Left cardiac atrium (tissue), 4 donors: ENCODE measurements around the gene GCM1. TPM values are rescaled to one million over a fixed set of nuclear protein-coding genes. Genes with fewer than 3 reads are reported as not detected.
"Not testable (repeated sequence)": the region's sequence is repeated elsewhere in the genome, so short reads cannot be mapped to it uniquely, and the experiment has no call there.

Experiments used
- ATAC-seq, 2 donors: fragments of 200-7000 bp; cut with Tn5 transposase; one replicate each; pipeline ENCODE4 v1.9.1; 2020; ENCODE audit warnings: mild to moderate bottlenecking in 2 of 2, moderate library complexity in 2 of 2
- DNase-seq: peaks from one replicate; pipeline ENCODE4 v3.0.0-alpha.2; 2020
- intact Hi-C, 2 donors: fragments of 100-400 bp; cut with DNase I; formaldehyde crosslinking; loops; one replicate each; pipeline versions ENCODE4 v1.14.1 to v1.15.1; 2022 to 2023
- total RNA-seq, 2 donors: library from RNA; stranded (reverse); fragmentation: NEBNext Ultra II Directional; extraction: Animal tissue kit (Norgen Biotek cat#: 25700); gene quantifications; one replicate each; pipeline ENCODE4 v1.2.1, GENCODE V29; 2021
- donor health status: DM: no; HTN: yes; CAD: no.
- donor health status: DM: no; HTN: yes; CAD: no; lungs with severe emphysema.
- donor health status: DM: yes; HTN: yes; CAD: no.
- donor health status: Dilated cardiomyopathy.

Gene GCM1
- total RNA-seq, 2 donors from 2014 or later, result 0.08 TPM; not detected in 1

DNA sequence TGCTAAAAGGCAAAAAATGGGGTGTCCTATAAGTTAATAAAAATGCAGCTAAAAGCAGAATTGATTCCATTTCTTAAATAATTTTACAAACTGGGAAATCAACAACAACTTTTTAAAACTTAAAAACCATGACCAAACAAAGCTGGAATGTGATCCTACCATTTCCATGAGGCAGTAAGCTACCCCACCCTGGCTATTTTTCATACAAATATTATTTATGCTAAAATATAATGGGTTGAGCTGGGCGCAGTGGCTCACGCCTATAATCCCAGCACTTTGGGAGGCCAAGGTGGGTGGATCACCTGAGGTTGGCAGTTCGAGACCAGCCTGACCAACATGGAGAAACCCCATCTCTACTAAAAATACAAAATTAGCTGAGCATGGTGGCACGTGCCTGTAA lies 6.6 kb upstream of the GCM1 start:
- DNase-seq, ATAC-seq, intact Hi-C loops: not testable (repeated sequence)

DNA sequence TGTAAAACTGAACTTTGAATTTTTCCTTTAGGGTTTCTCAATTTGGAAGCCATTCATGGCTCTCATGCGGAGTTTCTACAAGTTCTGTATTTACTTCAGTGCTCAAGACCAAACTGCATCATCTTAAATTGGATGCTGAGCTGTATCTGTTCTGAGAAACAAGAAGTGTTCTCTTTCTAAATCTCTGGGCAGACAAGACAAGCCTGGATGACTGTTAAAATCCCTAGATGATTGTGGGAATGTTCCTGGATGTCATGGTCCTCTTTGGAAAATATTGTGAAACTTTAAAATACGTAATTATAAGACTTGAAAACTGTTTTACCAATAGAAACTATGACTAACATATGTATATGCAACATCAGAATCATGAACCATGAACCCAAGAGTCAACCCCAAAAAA lies 6.2 kb upstream of the GCM1 start:
- no peak for ATAC-seq
- intact Hi-C loops, result no loop called here

DNA sequence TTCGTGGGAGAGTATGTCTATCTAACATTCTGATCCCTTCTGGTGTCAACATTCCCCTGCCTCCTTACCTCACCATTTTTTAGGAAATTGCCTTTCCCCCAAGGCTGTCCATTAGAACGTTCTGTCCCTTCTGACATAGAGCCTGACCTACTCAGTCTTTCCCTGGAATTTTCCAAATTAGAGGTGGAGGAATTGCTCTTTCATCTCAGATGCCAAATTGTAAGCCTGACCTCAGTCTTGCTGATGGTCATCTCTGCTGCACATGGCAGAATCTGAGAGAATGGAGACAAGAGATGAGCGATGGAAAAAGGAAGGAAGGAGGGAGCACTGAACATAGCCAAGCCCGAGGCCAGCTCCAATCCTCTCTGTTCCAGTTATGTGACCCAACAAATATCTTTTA lies 5.4 kb upstream of the GCM1 start:
- DNase-seq, result no peak
- intact Hi-C loops, result no loop called here
- no peak for ATAC-seq

More for the DNA sequence above, 6.2 kb upstream of the GCM1 start:
- no peak for DNase-seq

DNA sequence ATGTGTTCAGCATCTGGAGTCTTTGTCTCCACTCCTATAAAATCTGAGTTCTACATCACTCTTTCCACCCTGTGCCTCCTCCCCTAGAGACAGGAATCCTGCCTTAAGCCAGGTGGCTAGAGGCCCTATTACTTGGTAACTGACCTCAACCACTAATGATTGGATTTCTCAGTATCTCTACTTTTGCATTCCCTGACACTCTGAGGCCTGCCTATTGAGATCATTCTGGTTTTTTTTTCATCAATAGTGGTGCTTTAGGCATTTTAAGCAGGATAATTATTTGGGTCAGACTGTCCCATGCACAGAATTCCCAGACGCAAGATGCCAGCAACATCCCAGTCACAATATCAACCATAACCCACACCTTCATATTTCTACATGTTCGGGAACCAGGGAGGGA lies 3.9 kb upstream of the GCM1 start:
- intact Hi-C loops, result no loop called here
- DNase-seq (no peak), ATAC-seq (no peak)

DNA sequence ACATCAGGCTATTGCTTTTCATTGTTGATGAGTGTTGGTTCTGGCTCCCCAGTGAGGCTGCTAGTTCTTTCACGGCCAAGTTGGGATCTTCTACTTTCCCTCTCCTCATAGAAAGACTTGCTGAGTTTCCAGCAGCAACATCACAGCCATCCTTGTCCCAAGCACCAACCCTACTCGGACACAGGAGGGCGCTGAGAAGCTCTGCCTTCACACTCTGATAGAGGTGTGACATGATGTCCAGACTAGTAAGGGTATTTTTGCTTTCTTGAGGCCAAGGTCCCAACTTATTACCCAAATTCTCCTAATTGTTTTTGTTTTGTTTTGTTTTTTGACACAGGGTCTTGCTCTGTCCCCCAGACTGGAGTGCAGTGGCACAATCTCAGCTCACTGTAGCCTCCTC lies 3.0 kb upstream of the GCM1 start:
- no peak for ATAC-seq
- intact Hi-C loops, result no loop called here
- no peak for DNase-seq

DNA sequence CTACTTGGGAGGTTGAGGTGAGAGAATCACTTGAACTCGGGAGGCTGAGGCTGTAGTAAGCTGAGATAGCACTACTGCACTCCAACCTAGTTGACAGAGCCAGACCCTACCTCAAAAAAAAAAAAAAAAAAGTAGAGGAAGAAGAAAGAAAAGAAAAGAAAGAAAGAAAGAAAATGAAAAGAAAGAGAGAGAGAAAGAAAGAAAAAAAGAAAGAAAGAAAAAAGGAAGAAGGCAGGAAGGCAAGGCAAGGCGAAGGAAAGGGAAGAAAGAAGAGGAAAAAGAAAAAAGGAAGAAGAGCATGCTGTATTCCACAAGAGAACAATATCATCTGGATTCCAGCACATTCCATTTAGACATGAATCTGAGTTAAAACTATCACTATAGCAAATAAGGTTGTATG lies 3.8 kb downstream of the GCM1 start:
- intact Hi-C loops, result no loop called here
- no peak for DNase-seq
- no peak for ATAC-seq

DNA sequence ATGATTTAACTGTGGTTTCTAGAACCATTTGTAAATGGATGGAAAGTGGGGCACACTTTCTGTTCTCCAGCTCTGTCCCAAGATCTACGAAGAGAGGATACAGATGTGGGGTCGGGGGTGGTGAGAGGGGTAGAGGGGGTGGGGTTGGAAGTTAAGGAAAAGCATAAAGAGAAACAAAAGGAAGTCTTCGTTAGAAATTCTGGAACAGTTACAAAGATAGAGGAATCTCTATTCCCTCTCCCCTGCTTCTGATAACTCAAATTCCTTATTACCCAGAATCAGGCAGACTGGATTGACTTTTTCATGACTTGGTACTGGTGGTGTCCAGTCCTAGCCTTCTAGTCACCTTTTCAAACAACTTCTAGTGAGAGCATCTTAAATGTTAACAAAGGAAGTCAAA lies 4.9 kb downstream of the GCM1 start:
- ATAC-seq (no peak), DNase-seq (no peak)
- intact Hi-C loops, result no loop called here

DNA sequence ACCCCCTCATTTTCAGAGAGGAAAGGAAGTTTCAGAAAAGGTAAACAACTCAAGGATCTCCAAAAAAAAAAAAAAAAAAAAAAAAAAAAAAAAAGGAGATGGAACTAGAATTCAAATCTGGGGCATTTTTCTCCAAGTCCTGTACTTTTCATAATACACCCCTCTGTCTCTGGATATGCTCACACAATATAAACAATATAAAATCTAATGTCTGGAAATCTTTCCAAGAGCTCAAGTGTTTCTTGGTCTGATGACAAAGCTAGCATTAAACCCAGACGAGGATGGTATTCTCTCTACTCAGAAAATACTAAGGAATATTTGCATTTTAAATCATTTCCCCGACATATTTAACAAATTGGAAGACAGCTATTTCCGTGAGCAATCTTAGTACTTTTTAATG lies 5.8 kb downstream of the GCM1 start:
- intact Hi-C loops, result no loop called here
- ATAC-seq (no peak), DNase-seq (no peak)

DNA sequence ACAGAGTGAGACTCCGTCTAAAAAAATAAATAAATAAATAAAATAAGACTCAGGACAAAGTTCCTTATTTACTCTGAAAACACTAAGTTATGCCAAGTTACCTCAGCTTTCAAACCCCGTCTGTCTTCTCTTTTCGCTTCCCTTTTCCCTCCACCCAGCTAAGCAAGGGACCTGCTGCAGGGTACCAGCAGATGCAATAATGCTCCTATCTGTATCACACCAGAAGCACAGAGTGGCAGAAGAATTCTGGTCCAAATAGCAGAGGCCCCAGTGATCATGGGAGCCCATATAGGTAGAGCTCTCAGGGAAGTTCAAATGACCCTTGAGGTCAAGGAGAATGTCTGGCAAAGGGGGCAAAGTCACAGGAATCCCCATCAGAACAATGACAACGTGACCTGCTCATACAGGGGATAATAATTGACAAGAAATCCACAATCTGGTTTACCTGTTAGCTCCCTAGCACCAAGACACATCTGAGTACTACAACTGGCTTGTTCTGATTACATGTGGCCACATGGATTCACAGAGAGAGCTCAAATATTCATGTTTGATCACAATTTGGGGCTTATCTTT lies 8.7 kb downstream of the GCM1 start:
- no peak for ATAC-seq
- no peak for DNase-seq
- intact Hi-C loops, result no loop called here

DNA sequence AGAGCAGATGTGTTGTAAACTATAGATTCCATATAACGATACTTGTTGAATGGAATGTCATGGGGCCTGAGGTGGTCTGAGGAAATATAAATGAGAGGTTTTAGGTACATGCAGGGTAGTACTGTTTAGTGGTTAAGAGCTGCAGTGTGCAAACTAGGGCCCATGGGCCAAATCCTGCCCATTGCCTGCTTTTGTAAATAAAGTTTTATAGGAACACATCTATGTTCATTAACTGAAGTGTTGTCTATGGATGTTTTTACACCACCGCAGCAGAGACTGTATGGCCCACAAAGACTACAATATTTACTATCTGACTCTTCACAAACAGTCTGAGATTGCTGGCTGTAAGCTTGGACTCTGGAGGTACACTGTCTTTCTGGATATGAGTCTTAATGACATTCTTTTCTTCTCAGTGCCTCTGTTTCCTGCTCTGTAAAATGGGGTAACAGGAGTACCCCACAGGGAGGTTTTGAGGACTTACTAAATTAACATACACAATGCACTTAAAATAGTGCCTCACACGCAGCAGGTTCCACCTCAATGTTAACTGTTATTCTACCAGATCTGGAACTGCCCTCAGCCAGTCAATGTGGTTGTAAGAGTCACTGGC lies 12.5 kb downstream of the GCM1 start:
- no peak for ATAC-seq
- intact Hi-C loops, result no loop called here
- DNase-seq, result no peak

DNA sequence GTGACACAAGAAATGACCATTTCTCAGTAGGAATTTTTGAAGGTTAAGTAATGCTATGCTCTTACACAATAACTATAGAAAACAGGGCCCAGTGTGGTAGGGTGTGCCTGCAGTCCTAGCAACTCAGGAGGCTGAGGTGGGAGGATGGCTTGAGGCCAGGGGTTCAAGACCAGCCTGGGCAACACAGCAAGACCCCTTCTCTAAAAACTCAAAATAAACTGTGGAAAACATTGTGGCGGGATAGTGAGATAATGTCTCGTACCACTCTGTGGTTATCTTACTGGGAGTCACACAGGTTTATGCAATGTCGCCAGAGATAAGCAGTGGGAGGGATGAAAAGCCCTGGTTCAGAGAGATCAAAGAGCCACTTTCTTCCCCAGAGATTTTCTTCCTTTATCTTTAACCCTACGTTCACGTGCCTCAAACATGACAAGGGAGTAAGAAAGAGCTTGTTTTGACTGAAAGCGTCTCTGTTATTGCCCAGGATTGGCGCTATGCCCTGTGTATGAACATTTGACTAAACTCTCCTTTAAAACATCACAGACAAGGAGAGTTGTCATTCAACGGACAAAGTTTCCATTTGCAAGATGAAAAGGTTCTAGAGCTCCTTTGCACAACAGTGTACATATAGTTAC lies 13.9 kb downstream of the GCM1 start:
- DNase-seq, result no peak
- ATAC-seq, result no peak
- intact Hi-C loops, result no loop called here

DNA sequence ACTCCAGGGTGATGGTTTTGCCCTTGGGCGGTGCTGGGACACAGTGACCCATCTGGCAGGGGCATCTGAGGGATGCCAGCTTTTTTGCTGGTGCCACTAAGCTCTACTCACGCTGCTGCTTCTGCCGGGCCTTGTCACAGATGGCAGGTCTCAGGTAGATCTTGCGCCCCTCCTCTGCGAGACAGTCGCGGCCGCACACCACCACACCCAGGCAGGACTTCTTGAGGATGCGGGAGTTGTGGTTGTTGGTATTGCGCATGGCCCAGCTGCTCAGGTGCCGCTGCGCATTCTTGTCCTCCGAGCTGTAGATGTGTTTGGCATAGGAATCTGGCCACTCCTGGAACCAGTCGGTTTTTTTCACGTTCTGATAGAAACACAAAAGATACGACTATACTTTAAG lies 14.7 kb downstream of the GCM1 start:
- no peak for ATAC-seq
- intact Hi-C loops, result no loop called here
- no peak for DNase-seq

DNA sequence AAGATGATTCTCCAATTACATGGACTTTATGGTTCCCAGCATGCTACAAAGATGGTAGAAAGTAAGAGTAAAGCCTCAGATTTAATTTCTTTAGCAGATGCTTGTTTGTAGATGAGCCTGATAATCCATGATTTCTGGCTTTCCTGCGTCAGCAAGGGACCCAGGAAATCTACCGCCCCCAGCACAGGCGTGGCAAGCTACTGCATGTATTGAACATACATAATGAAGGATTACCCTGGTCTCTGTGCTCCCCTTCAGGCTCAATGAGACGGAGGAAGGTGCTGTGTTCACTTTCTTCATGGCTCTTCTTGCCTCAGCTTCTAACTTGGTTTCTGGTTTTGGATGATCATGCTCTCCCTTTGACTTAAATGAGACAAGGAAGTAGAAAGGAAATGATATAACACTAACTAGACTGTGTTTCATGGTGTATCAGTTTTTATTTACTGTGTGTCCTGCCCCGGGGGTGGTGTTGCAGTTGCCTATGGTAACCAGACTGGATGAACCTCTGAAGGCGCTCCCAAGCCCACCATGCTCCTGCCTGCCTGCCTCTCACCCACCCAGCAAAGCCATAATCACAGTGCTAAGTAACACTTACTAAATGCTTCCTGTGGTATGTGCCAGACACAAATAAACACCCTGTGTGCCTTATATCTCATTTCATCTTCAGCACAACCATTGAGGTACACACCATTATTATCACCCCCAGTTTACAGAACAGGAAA lies 17.9 kb downstream of the GCM1 start:
- DNase-seq (no peak), ATAC-seq (no peak)
- intact Hi-C loops, result no loop called here

DNA sequence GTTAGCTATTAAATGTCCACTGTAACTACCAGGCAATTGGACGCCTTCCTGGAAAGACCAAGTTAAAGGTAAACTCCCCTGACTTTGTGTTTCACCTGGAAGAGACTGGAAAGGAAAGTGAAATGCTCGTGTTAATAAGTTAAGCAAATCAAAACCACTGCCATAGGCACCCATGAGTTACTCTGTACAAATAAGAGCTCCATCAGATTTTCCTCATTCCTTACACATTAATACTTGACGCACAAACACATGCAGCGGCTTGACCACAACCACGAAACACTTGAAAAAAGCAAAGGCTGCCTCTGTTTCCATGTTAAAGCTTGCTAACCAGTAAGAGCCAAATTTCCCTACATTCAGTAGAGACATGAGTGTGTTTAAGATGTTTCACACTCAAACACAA lies 19.8 kb downstream of the GCM1 start:
- DNase-seq (no peak), ATAC-seq (no peak)
- intact Hi-C loops, result no loop called here

DNA sequence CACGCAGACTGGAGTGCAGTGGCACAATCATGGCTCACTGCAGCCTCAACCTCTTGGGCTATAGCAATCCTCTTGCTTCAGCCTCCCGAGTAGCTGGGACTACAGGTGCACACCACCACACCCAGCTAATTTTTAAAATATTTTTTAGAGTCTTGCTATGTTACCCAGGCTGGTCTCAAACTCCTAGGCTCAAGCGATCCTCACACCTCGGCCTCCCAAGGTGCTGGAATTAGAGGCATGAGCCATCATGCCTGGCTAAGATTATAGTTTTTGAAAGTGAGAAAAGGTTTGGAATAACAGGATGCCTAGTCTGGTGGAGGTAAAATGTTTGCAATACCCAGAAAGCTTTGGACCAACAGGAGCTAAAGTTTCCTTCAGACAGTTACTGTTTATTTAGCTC lies 23.4 kb downstream of the GCM1 start:
- ATAC-seq, result no peak
- DNase-seq, result no peak
- intact Hi-C loops, result no loop called here

DNA sequence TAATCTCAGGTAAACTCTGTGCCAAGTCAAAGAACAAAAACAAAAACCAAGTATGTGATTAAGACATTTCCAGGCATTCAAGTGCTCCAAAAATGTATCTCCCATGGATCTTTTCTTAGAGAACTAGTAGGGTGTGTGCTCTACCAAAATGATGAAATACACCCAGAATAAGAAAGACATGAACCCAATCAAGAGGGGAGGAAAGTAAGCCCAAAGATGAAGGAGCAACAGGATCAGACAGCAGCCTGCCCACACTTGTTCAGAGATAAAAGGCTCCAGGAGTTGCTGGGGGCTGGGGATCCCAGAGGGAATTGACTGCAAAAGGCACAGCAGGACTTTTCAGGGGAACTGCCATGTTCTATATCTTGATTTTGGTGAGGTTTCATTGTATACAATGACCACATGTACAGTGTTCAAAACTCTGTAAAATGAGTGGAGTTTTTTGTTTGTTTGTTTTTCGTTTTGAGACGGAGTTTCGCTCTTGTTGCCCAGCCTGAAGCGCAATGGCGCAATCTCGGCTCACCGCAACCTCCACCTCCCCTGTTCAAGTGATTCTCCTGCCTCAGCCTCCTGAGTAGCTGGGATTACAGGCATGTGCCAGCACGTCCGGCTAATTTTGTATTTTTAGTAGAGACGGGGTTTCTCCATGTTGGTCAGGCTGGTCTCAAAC lies 24.4 kb downstream of the GCM1 start:
- ATAC-seq, result no peak
- DNase-seq, result no peak
- intact Hi-C loops, result no loop called here

DNA sequence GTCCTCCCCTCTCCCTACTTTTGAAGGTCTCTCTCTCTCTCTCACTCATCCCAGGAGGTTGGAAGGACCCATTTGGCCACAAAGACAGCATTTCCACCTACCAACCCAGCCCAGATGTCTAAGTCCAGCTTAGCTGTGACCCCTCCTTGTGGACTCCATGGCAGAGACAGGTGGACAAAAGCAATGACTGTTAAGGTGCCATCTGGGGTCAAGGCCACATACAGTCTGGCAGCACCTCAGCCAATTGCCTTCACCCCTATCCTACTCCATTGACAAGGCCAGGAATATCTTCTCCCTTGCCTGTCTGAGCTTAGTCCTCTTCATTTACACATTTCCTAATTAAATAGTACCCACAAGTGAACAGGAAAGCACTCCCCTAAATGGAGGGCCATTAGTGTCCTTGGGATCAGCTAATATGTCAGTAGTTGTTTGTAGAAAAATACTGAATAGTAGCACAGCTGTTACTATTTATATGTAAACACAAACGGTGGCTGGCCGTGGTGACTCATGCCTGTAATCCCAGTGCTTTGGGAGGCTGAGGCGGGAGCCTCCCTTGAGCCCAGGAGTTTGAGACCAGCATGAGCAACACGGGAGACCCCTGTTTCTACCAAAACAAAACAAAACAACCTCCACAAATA lies 28.8 kb downstream of the GCM1 start:
- intact Hi-C loops, result no loop called here
- DNase-seq (no peak), ATAC-seq (no peak)

DNA sequence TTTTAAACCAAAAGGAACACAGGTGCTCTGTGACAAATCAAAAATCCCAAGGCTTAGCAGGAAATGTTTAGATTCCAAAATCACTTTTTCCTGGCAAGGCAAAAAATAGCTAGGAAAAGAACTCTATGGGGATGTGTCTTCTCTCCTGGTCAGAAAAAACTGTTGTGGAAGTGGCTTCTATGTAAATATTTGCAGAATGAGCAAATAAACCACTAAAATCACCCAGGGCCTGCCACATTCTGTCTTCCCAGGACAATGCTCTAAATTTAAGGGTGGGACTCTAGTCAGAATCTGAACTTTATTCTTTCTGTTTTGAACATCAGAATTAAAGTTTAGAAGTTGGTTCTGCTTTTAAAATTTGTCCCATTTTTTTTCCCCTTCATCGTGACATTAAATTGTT lies 29.3 kb downstream of the GCM1 start:
- ATAC-seq (no peak), DNase-seq (no peak)
- intact Hi-C loops, result no loop called here

DNA sequence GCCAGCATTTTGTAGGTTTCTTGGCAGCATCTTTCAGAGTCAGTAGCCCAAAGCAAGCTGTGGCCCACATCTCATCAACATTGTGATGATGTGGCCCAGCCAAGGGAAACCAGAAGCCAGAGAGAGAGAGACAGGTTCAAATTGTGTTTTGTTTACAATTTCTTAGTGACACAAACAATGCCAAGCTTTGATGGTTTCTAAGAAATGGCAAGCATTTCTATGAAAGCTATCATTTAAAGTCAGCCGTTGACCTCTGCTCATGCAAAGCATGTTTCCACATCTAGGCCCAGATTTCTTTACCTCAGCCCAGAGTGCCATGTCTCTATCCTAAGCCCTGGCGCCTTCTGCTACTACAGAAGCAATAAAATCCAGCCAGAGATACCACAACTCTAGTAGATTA lies 32.9 kb downstream of the GCM1 start:
- DNase-seq (no peak), ATAC-seq (no peak)
- intact Hi-C loops, result no loop called here

DNA sequence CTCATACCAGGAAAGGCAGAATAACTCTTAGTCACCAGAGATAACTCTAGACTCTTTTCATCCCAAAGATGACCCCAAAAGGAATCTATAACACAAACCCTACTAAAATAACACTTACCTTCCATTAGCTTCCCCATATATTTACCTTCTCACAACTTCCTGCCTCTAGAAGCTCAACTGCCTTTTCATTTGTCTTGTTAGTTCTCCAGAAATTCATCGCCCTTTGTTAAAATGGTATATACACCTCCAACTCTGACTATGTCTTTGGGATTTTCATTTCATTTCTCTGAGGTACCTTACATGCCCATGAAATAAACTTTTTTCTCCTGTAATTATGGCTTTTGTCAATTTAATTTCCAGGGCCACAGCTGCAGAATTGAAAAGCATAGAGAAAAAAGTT lies 33.5 kb downstream of the GCM1 start:
- no peak for ATAC-seq
- DNase-seq, result no peak
- intact Hi-C loops, result no loop called here
